Stimulated activated naive CD8-positive, alpha-beta T cell treated with anti-CD3 and anti-CD28 coated beads, Interleukin-15, Interleukin-2, amounts not matched to agents 100 U/mL and 50 U/mL, for 24 hours (primary cell): Measurements from ENCODE around the gene MAP4K4.

Source experiments
- ATAC-seq: fragments of 150-1000 bp; cut with Tn5 transposase; one replicate; pipeline ENCODE4 v1.10.0; 2021
- DNase-seq: peaks from one replicate; pipeline ENCODE4 v3.0.0; 2021

The MAP4K4 gene

GRCh38 chr2:101692766-101693165 lies 4.7 kb upstream of the MAP4K4 start:
- DNase-seq (no peak), ATAC-seq (no peak)

- no peak for ATAC-seq
- no peak for DNase-seq
These were observed 3.4 kb upstream of the MAP4K4 start for GRCh38 chr2:101693991-101694588.

DNA sequence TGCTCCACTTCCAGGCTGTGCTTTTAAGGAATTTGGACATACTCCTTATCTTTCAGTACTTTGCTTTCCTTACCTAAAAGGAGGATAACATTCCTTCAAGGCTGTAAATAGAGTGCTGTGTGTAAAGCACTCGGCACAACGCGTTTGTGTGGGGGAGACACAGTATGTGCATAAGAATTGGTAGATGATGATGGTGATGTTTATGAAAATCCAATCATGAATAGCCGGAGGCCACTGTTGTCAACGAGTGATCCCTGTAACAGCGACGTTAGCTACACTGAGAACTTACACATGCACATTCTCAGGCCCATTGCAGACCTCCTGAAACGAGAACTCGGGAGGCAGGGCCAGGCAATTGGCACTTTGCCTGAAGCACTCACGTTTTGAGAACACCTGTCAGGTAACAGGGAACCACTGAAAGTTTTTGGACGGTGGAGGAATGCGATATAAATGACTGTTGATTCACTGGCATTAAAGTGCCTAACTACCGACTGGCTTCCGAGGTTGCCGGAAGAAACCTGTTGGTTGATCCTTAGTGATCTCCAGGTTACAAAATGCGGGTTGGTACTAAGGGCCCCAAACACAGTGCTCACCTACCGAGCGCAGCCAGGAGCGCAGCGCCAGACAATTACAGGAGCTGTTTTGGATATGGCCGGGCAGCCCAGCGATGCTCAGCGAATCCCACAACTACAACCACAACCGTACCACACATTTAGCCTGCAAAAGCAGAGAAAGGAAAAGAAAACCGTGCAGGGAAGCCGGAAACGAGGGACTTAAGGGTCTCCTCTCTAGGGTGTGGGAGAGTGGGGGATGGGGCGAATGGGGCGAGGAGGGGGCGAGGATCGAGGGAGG lies 1.0 kb upstream of the MAP4K4 start:
- DNase-seq (no peak), ATAC-seq (no peak)

- DNase-seq (no peak), ATAC-seq (peak; percentile 6)
These were observed 722 bp downstream of the MAP4K4 start for GRCh38 chr2:101698014-101698843.

DNA sequence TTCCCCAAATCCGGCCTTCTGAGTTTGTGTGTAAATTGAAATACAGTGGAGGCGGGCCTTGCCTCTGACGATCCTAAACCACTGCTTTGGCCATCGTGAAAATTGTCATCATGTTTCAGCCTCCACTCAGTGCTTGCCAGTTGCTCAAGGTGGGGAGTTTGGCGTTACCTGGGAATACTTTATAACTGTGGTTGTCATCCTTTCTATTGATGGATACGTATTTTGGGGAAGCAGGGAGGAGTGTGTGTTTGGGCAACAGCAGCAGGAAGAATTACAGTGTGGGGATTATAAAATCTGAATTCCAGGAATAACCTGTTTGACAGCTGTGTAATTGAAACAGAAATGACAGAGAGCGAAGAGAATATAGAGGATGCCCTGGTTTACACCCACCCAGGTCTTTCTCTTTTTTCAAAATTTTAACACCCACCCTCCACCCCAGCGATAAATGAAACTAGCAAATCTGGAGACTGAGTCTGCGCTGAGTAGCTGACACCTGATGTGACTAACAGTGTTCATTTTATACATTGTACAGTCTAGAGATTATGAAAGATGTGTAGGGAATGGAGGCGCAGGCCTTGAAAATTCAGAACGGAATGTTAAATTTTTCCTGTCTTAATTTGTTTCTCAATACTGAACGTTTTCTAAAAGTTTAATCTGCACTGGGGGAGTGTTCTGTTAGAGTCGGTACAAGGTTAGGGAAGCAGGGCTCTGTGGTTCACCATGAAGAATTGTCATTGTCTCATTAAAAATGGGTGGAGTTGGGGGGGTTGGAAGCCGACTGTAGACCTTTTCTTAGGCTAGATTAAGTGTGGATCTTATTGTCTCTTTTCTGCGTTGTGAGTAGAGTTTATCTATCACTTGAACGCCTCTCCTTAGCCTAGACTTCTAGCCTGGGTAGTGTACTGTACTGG lies 1.6 kb downstream of the MAP4K4 start:
- no peak for DNase-seq
- peak; percentile 52 for ATAC-seq

GRCh38 chr2:101699755-101700461 lies 2.4 kb downstream of the MAP4K4 start:
- DNase-seq, result no peak
- no peak for ATAC-seq

GRCh38 chr2:101704046-101704466 lies 6.5 kb downstream of the MAP4K4 start:
- DNase-seq (no peak), ATAC-seq (no peak)

GRCh38 chr2:101704816-101705578 lies 7.5 kb downstream of the MAP4K4 start:
- ATAC-seq (peak; percentile 26), DNase-seq (no peak)

DNA sequence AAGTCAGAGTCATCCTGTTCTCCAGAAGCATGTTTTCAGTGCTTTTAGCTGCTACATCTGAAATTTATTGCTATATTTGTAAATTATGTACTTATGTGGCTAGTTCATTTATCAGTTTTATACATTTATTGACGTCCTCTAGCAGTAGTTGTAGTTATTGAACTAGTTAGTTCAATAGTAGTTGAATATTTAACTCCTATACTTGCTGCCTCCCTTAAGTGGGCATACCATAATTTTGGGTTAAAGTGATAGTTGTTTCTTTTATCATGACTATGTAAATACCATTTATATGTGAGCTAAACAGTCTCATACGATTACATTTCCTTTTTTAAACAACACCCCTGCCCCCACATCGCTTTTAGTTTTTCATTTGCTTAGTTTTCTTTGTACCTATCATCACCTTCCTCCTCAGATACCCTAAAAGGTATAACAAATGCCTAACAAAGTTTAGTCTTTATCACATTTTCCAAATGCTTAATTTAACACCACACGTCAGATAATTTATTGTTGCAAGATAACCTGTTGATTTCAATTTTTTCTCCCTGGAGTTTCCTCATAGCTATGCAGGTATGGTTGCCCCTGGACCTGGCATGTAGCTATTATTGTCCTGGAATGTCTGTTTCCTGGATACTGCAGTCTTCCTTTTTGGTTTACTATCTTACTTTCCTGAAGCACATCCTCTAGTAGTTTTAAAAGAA lies 8.8 kb downstream of the MAP4K4 start:
- ATAC-seq (no peak), DNase-seq (no peak)

DNA sequence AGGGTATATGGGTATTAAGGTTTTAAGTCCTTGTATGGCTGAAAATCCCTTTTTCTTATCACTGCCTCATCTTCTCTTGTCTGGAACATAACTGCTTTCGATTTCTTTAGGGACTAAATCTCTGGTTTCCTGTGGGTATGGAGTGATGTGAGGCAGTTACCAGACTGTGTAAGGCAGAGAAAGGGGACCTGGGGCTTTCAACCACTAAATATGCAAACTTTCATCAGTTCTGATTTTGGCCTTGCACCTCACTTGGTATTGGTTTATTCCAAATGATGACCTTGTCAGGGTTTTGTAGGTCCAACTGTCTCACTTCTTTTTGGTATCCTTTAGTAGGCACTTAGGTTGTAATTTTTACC lies 9.3 kb downstream of the MAP4K4 start:
- DNase-seq (no peak), ATAC-seq (peak; percentile 60)

GRCh38 chr2:101710036-101710435 lies 12.5 kb downstream of the MAP4K4 start:
- ATAC-seq (no peak), DNase-seq (no peak)

GRCh38 chr2:101710471-101711318 lies 13.2 kb downstream of the MAP4K4 start:
- ATAC-seq, result peak; percentile 95

DNA sequence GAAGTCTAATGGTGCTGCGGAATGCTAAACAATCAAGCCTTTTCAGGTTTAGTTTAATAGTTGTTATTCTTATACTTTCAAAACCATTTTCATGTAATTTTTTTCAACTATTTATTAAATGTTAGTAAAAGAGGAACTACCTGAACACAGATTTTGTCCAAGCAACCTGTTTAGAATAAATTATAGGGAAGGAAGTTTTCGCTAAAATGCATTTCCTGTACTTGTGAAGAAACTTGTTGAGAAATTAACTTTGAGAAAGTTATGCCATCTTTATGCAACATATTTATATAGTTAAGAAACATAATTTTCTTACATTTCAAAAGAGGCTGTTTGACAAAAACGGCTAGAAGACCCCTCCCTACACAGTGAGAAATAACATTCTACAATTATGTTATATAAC lies 16.6 kb downstream of the MAP4K4 start:
- ATAC-seq, result no peak
- no peak for DNase-seq

More at GRCh38 chr2:101710471-101711318, 13.2 kb downstream of the MAP4K4 start:
- DNase-seq, result no peak

DNA sequence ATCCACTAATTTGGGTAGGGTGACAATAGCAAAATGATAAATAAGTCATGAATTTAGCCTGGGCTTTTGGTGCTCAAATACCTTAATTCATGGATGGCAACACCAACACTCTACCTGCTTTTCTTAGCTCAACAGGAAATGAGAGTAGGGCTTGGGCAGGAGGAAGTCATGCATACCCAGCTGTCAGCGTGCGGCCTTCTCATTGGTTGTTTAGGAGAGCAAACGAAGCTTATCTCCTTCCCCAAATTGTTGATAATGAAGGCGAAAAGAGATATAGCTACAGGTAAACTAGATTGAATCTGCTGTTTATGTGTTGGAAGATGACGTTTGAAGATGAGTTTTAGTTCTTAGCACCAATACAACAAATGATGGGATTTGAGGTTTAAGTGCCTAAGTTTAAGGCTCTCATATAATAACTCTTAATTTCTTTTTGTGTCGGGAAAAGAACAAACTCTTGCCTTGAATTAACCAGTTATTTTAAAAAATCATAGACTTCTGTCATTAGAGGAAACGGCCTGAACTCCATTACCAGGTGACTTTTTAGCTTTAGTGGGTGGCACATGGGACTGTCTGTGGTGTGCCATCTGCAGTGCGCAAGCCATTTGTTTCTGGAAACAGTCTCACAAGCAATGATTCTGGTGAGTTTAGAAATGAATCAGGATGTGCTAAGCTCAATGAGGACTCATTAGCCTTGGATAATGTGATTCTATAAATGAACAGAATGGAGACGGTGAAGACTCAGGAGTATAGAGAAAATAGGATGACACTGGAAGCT lies 19.8 kb downstream of the MAP4K4 start:
- DNase-seq, result no peak
- ATAC-seq, result peak; percentile 37

DNA sequence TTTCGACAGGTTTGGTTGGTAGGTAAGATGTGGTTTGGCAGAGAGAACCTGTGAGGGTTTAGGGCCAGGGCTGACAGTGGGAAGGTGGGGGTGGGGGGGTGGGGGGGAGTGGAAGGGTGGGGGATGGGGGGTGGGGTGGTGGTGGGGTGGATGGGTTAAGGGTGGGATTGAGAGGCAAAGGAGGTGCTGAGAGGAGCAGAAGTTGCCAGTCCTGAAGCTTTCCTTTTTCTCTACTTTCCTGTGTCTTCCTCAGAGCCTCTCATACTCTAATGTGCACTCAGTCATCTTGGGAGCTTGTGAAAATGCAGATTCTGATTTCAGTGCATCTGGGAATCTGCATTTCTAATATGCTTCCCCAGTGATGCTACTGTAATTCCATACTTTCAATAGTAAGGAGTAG lies 21.0 kb downstream of the MAP4K4 start:
- ATAC-seq, result no peak
- no peak for DNase-seq

GRCh38 chr2:101718993-101719571 lies 21.6 kb downstream of the MAP4K4 start:
- ATAC-seq (peak; percentile 95), DNase-seq (peak; percentile 63)

DNA sequence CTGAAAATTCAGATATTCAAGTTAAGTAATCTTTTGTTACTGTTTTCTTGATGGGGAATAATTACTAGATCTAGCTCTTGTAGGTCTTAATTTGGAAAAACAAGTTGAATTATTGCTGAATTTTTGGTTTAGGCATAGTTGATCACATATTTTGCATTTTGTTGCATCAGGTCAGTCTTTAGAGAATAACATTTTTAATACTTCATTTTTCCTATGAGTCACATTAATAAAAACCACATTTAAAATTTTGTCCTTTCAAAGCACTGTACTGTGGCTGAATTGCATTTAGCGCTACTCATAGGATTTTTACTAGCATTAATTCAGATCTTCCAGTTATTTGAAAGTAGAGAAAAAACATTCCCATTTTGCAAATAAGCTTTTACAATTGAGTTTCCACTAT lies 23.2 kb downstream of the MAP4K4 start:
- DNase-seq, result no peak
- ATAC-seq, result no peak

GRCh38 chr2:101722864-101723263 lies 25.4 kb downstream of the MAP4K4 start:
- DNase-seq (no peak), ATAC-seq (no peak)
